IMR-90 (cell line): ENCODE results near the gene OBP2A.

ENCODE experiments used
- CHD1 ChIP-seq: IDR thresholded peaks from 2 replicates; pipeline ENCODE4 v1.6.1; 2012; ENCODE audit warnings: low read depth, low read length, improper control_type of control experiment
- MXI1 ChIP-seq: IDR thresholded peaks from 2 replicates; pipeline ENCODE4 v1.6.1; 2012; ENCODE audit warnings: low read depth, mild to moderate bottlenecking, low read length, moderate library complexity, borderline replicate concordance
- RAD21 ChIP-seq: IDR thresholded peaks from 2 replicates; pipeline ENCODE4 v1.6.1; 2012; ENCODE audit warnings: low read length, improper control_type of control experiment
- TF ChIP-seq, protein P1 (sequence below): conservative IDR thresholded peaks from 2 replicates; pipeline ENCODE4 v1.5.1; 2012; ENCODE audit warnings: mild to moderate bottlenecking, low read depth, low read length, improper control_type of control experiment

DNA sequence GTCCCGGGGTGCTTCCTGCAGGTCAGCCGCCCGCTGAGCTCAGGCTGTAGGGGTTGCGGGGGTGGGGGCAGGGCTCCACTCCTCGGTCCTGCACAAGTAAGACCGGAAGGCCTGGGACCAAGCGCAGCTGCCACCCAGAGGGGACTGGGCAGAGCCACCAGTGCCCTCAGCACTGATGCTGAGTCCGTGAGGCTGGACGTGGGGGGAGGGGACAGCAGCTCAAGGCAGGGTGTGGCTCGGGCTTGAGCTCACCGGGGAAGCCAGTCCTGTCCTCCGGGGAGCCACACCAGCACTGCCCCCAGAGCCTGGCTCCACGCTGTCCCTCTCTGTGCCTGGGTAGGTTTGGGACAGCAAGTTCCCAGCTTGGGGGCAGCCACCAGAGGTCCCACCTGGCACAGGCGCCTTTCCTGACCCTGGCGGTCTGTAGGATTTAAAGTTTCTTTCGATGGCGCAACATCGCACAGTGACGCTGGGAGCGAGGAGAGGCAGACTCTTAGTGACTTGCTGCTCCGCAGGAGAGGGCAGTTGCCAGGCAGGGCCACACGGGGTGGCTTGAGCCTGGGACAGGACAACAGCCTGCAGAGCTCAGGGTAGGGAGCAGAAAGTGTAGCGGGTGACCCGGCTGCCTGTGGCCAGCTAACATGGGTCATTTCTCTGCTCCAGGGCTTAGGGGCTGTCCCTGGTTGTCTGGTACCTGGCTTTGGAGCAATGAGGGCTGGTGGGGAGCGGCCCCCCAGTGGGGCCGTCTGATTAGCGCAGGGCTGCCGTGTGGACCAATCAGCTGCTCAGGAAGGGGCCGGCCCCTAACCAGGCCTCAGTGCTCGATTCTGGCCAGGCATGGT, 19.0 kb upstream of the OBP2A start:
- no peak for TF ChIP-seq RAD21
- no peak for TF ChIP-seq CHD1
- no peak for TF ChIP-seq MXI1
- TF ChIP-seq, protein P1, sequence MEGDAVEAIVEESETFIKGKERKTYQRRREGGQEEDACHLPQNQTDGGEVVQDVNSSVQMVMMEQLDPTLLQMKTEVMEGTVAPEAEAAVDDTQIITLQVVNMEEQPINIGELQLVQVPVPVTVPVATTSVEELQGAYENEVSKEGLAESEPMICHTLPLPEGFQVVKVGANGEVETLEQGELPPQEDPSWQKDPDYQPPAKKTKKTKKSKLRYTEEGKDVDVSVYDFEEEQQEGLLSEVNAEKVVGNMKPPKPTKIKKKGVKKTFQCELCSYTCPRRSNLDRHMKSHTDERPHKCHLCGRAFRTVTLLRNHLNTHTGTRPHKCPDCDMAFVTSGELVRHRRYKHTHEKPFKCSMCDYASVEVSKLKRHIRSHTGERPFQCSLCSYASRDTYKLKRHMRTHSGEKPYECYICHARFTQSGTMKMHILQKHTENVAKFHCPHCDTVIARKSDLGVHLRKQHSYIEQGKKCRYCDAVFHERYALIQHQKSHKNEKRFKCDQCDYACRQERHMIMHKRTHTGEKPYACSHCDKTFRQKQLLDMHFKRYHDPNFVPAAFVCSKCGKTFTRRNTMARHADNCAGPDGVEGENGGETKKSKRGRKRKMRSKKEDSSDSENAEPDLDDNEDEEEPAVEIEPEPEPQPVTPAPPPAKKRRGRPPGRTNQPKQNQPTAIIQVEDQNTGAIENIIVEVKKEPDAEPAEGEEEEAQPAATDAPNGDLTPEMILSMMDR = no peak
